ENCODE data around the gene TMCO2. TPM values are rescaled to one million over a fixed set of nuclear protein-coding genes. Genes with fewer than 3 reads are reported as not detected.

The TMCO2 gene
- total RNA-seq, 1 experiment from 2014 or later, result not detected

- Mint-ChIP-seq H3K4me1 (ENCODE audit: low read depth, unreplicated experiment) (peaks cover 15% of the 10 kb centered on the region), H3K36me3 (ENCODE audit: insufficient read depth, unreplicated experiment) (peaks cover 24% of the 10 kb centered on the region), H3K27me3 (ENCODE audit: unreplicated experiment) (no peaks in the 10 kb centered on the region), H3K9me3 (ENCODE audit: low read depth, unreplicated experiment) (no peaks in the 10 kb centered on the region), H3K27ac (ENCODE audit: unreplicated experiment) (peak overlapping the region; percentile 97), H3K4me3 (ENCODE audit: low read depth, unreplicated experiment) (peak overlapping the region; percentile 93)
- TF ChIP-seq CTCF (IDR thresholded peaks at IDR 0.05; ENCODE audit: unreplicated experiment), result no peak
- TSS peak; percentile 93 for BruUV-seq (replicated peaks)
- intact Hi-C loops (cut with micrococcal nuclease; ENCODE audit: unreplicated experiment), result no loop called here
- CTCF ChIA-PET, result interaction anchor here (0.7 to 1.0 kb wide), 2 partner anchors 57 to 851 kb away, joined by 5 to 8 read pairs; no protein-coding TSS in a partner anchor
- no peak for DNase-seq
These were observed 9.6 kb downstream of the TMCO2 start for GRCh38 chr1:40257313-40257687.

GRCh38 chr1:40257688-40258444, 10.1 kb downstream of the TMCO2 start, which contains the start of gene ZMPSTE24:
Gene ZMPSTE24 (plus strand): TSS chr1:40258236. CDS start chr1:40258272, 36 bp downstream.
- intact Hi-C loops (cut with micrococcal nuclease; ENCODE audit: unreplicated experiment), result no loop called here
- peaks cover 29% of the 10 kb centered on the region for H3K36me3 Mint-ChIP-seq (ENCODE audit: insufficient read depth, unreplicated experiment)
- H3K4me3 Mint-ChIP-seq (ENCODE audit: low read depth, unreplicated experiment), result peak within 1 kb of the TSS; percentile 93
- peaks cover 15% of the 10 kb centered on the region for H3K4me1 Mint-ChIP-seq (ENCODE audit: low read depth, unreplicated experiment)
- CTCF ChIA-PET, result interaction anchor here (0.7 to 1.0 kb wide), 2 partner anchors 57 to 851 kb away, joined by 5 to 8 read pairs; no protein-coding TSS in a partner anchor
- no peaks in the 10 kb centered on the region for H3K27me3 Mint-ChIP-seq (ENCODE audit: unreplicated experiment)
- no peaks in the 10 kb centered on the region for H3K9me3 Mint-ChIP-seq (ENCODE audit: low read depth, unreplicated experiment)
- H3K27ac Mint-ChIP-seq (ENCODE audit: unreplicated experiment), result peak within 1 kb of the TSS; percentile 97
- no TSS peak for BruUV-seq (replicated peaks)
- DNase-seq, result peak; percentile 95
- no peak for TF ChIP-seq CTCF (IDR thresholded peaks at IDR 0.05; ENCODE audit: unreplicated experiment)

DNA sequence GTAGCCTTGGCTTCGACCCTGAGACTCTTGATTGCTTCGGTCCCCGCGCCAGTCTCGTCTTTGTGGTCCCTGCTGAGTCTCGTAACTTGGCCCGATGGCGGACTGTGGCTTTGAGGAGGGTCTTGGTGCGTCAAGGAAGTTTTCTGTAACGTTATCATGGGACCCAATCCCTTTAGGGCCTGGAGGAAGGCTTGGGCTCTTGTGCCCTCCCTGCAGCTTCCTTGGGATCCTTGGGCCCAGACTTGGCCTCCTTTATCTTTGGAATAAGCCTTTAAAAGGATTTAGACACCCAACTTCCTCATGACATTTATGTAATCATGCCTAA, 10.7 kb downstream of the TMCO2 start:
- intact Hi-C loops (cut with micrococcal nuclease; ENCODE audit: unreplicated experiment), result no loop called here
- Mint-ChIP-seq H3K27me3 (ENCODE audit: unreplicated experiment) (no peaks in the 10 kb centered on the region), H3K27ac (ENCODE audit: unreplicated experiment) (peak overlapping the region; percentile 97), H3K36me3 (ENCODE audit: insufficient read depth, unreplicated experiment) (peaks cover 35% of the 10 kb centered on the region), H3K4me1 (ENCODE audit: low read depth, unreplicated experiment) (peaks cover 15% of the 10 kb centered on the region), H3K9me3 (ENCODE audit: low read depth, unreplicated experiment) (no peaks in the 10 kb centered on the region), H3K4me3 (ENCODE audit: low read depth, unreplicated experiment) (peak overlapping the region; percentile 93)
- TSS peak; percentile 47 for BruUV-seq (replicated peaks)
- no peak for DNase-seq
- CTCF ChIA-PET, result interaction anchor here (1.0 kb wide), 1 partner anchor 56 kb away, joined by 5 read pairs; no protein-coding TSS in a partner anchor
- no peak for TF ChIP-seq CTCF (IDR thresholded peaks at IDR 0.05; ENCODE audit: unreplicated experiment)

GRCh38 chr1:40264354-40264781, 16.6 kb downstream of the TMCO2 start:
- no peak overlapping the region for H3K4me3 Mint-ChIP-seq (ENCODE audit: low read depth, unreplicated experiment)
- no peaks in the 10 kb centered on the region for H3K4me1 Mint-ChIP-seq (ENCODE audit: low read depth, unreplicated experiment)
- peaks cover 36% of the 10 kb centered on the region for H3K36me3 Mint-ChIP-seq (ENCODE audit: insufficient read depth, unreplicated experiment)
- no peak for DNase-seq
- CTCF ChIA-PET, result interaction anchor here (0.7 kb wide), 2 partner anchors 71 to 277 kb away, joined by 4 to 5 read pairs; no protein-coding TSS in a partner anchor
- H3K9me3 Mint-ChIP-seq (ENCODE audit: low read depth, unreplicated experiment), result no peaks in the 10 kb centered on the region
- no TSS peak for BruUV-seq (replicated peaks)
- H3K27me3 Mint-ChIP-seq (ENCODE audit: unreplicated experiment), result no peaks in the 10 kb centered on the region
- H3K27ac Mint-ChIP-seq (ENCODE audit: unreplicated experiment), result no peak overlapping the region
- no peak for TF ChIP-seq CTCF (IDR thresholded peaks at IDR 0.05; ENCODE audit: unreplicated experiment)
- intact Hi-C loops (cut with micrococcal nuclease; ENCODE audit: unreplicated experiment), result no loop called here
